ENCODE results near the gene AGPAT3.

Gene AGPAT3

GRCh38 chr21:43971201-43971991, 106.4 kb downstream of the AGPAT3 start:
- no peaks in the 10 kb centered on the region for H3K4me1 ChIP-seq (ENCODE audit: control insufficient read depth, insufficient read depth, low read length)
- H3K27ac ChIP-seq (ENCODE audit: extremely low read depth, low read depth, low read length) = no peak overlapping the region
- H3K9me3 ChIP-seq (ENCODE audit: control insufficient read depth, insufficient read depth, low read depth, low read length) = no peaks in the 10 kb centered on the region
- ChIA-PET CTCF (interaction anchor here (0.6 kb wide), 1 partner anchor 53 kb away, joined by 3 read pairs; no protein-coding TSS in a partner anchor), POLR2A (no interaction called here)
- H3K36me3 ChIP-seq (ENCODE audit: control insufficient read depth in 2 of 2, insufficient read depth in 1 of 2, low read length in 2 of 2) = peaks cover 0 to 45% of the 10 kb centered on the region in 2 experiments; a peak in 2 of 3 replicates
- TF ChIP-seq ZBTB48 (tag by site-specific recombination; IDR thresholded peaks at IDR 0.05) = no peak
- peak; percentile 72 for TF ChIP-seq GLIS1 (tag by site-specific recombination; IDR thresholded peaks at IDR 0.05)
- 0 out of 2 replicates have a peak, but pooled peaks have one; percentile 13 for TF ChIP-seq GLIS2 (tag by site-specific recombination; IDR thresholded peaks at IDR 0.05)
- TF ChIP-seq ZIC2 (tag by site-specific recombination; IDR thresholded peaks at IDR 0.05) = peak; percentile 66
- TF ChIP-seq ZNF677 (tag by site-specific recombination; IDR thresholded peaks at IDR 0.05) = no peak
- H3K4me3 ChIP-seq (ENCODE audit: low read depth, low read length) = no peak overlapping the region

- Histone ChIP-seq H3K4me3 (ENCODE audit: low read depth, low read length) (no peak overlapping the region), H3K27ac (ENCODE audit: extremely low read depth, low read depth, low read length) (no peak overlapping the region), H3K9me3 (ENCODE audit: control insufficient read depth, insufficient read depth, low read depth, low read length) (no peaks in the 10 kb centered on the region), H3K36me3 (ENCODE audit: control insufficient read depth in 2 of 2, insufficient read depth in 1 of 2, low read length in 2 of 2) (peaks cover 0 to 43% of the 10 kb centered on the region in 2 experiments; a peak in 2 of 3 replicates), H3K4me1 (ENCODE audit: control insufficient read depth, insufficient read depth, low read length) (no peaks in the 10 kb centered on the region)
- ChIA-PET CTCF (interaction anchor here (0.5 kb wide), 1 partner anchor 72 kb away, joined by 3 read pairs; no protein-coding TSS in a partner anchor), POLR2A (no interaction called here)
- TF ChIP-seq WT1 (tag by site-specific recombination; IDR thresholded peaks at IDR 0.05) (no peak), ZNF302 (tag by site-specific recombination; IDR thresholded peaks at IDR 0.05; ENCODE audit: low read depth) (no peak), ZNF777 (tag by site-specific recombination; IDR thresholded peaks at IDR 0.05; ENCODE audit: borderline replicate concordance) (no peak), ZNF521 (tag by site-specific recombination; IDR thresholded peaks at IDR 0.05) (no peak), TRIM28 (IDR thresholded peaks at IDR 0.05; ENCODE audit: borderline replicate concordance, low read length) (no peak), ZFP69B (tag by site-specific recombination; IDR thresholded peaks at IDR 0.05) (no peak)
Observed at GRCh38 chr21:43971992-43972255, 106.9 kb downstream of the AGPAT3 start.

GRCh38 chr21:43972850-43973633, 108.0 kb downstream of the AGPAT3 start:
- no peak overlapping the region for H3K27ac ChIP-seq (ENCODE audit: extremely low read depth, low read depth, low read length)
- H3K36me3 ChIP-seq (ENCODE audit: control insufficient read depth in 2 of 2, insufficient read depth in 1 of 2, low read length in 2 of 2) = peaks cover 5 to 43% of the 10 kb centered on the region in 2 experiments; a peak in 2 of 3 replicates
- ChIA-PET POLR2A (no interaction called here), CTCF (interaction anchor here (0.6 to 1.5 kb wide), 6 partner anchors 11 to 297 kb away, joined by 3 to 5 read pairs (median 3); no protein-coding TSS in a partner anchor)
- H3K9me3 ChIP-seq (ENCODE audit: control insufficient read depth, insufficient read depth, low read depth, low read length) = no peaks in the 10 kb centered on the region
- no peak overlapping the region for H3K4me3 ChIP-seq (ENCODE audit: low read depth, low read length)
- H3K4me1 ChIP-seq (ENCODE audit: control insufficient read depth, insufficient read depth, low read length) = no peaks in the 10 kb centered on the region
- no peak for TF ChIP-seq ZXDB (tag by site-specific recombination; IDR thresholded peaks at IDR 0.05)
- TF ChIP-seq REST (tag by site-specific recombination; IDR thresholded peaks at IDR 0.05) = peak; percentile 60

GRCh38 chr21:43973634-43973955, 108.6 kb downstream of the AGPAT3 start:
- H3K4me3 ChIP-seq (ENCODE audit: low read depth, low read length) = no peak overlapping the region
- ChIA-PET CTCF (interaction anchor here (0.6 to 1.5 kb wide), 2 partner anchors 162 to 227 kb away, joined by 3 to 5 read pairs; no protein-coding TSS in a partner anchor), POLR2A (no interaction called here)
- no peaks in the 10 kb centered on the region for H3K4me1 ChIP-seq (ENCODE audit: control insufficient read depth, insufficient read depth, low read length)
- no peaks in the 10 kb centered on the region for H3K9me3 ChIP-seq (ENCODE audit: control insufficient read depth, insufficient read depth, low read depth, low read length)
- no peak overlapping the region for H3K27ac ChIP-seq (ENCODE audit: extremely low read depth, low read depth, low read length)
- peaks cover 10 to 48% of the 10 kb centered on the region in 2 experiments for H3K36me3 ChIP-seq (ENCODE audit: control insufficient read depth in 2 of 2, insufficient read depth in 1 of 2, low read length in 2 of 2)
- TF ChIP-seq ZNF629 (tag by site-specific recombination; IDR thresholded peaks at IDR 0.05) (no peak), WT1 (tag by site-specific recombination; IDR thresholded peaks at IDR 0.05) (no peak), MEIS1 (CRISPR knock-in tag; IDR thresholded peaks at IDR 0.05; ENCODE audit: borderline replicate concordance) (no peak), ZNF155 (tag by site-specific recombination; IDR thresholded peaks at IDR 0.05) (no peak), ZIC2 (tag by site-specific recombination; IDR thresholded peaks at IDR 0.05) (peak; percentile 18; the same call in 1 of the 2 replicates), ZBTB8A (tag by site-specific recombination; IDR thresholded peaks at IDR 0.05) (no peak)
